A549 (cell line): ENCODE data around the gene MS4A18. TPM values are rescaled to one million over a fixed set of nuclear protein-coding genes. Genes with fewer than 3 reads are reported as not detected.
A peak's percentile ranks its signal among the peaks of the same experiment; 100 is the strongest.

Experiments
- ATAC-seq, 2 experiments: fragments of 200-7000 bp in 1 of 2; fragments of >200 bp in 1 of 2; cut with Nextera tagmentation in 1 of 2; cut with Tn5 transposase in 1 of 2; 3 replicates each; pipeline versions ENCODE4 v1.8.0 to v1.9.1; 2018 to 2020; ENCODE audit warnings: mild to moderate bottlenecking in 1 of 2, moderate library complexity in 1 of 2
- CTCF ChIA-PET: fragments of 300-600 bp; sonication (Branson Sonifier 250); formaldehyde crosslinking; extraction: SDS; loops from one replicate; lab custom pipeline; 2021; ENCODE audit warnings: antibody characterized with exemption, inconsistent platforms; lab: Yijun Ruan, JAX
- POLR2A ChIA-PET: fragments of 350-600 bp; formaldehyde crosslinking; extraction: SDS; loops from one replicate; lab custom pipeline; 2021; ENCODE audit warnings: antibody characterized with exemption, inconsistent platforms; lab: Yijun Ruan, JAX
- DNase-seq, 2 experiments: peaks; one replicate each; pipeline versions ENCODE4 v3.0.0 to v3.0.0-alpha.2; 2011 to 2016; ENCODE audit warnings: low read depth in 1 of 2, low spot score in 1 of 2
- FAIRE-seq: peaks from 2 replicates; lab custom pipeline; 2011; peaks lifted over from hg19 to GRCh38; lab: Jason Lieb, UNC
- H3K27ac ChIP-seq, 2 experiments: fragments of >200 bp; sonication (Bioruptor Twin); formaldehyde crosslinking; 3 replicates each; pipeline ENCODE4 v1.5.1; 2016 to 2017
- H3K4me1 ChIP-seq: fragments of >200 bp; sonication (Bioruptor Twin); formaldehyde crosslinking; 3 replicates; pipeline ENCODE4 v1.6.1; 2016
- H3K4me2 ChIP-seq: fragments of >200 bp; sonication (Bioruptor Twin); formaldehyde crosslinking; 3 replicates; pipeline ENCODE4 v1.6.1; 2016
- H3K4me3 ChIP-seq: fragments of >200 bp; sonication (Bioruptor Twin); formaldehyde crosslinking; 3 replicates; pipeline ENCODE4 v1.5.1; 2016
- H3K9me3 ChIP-seq: fragments of >200 bp; sonication (Bioruptor Twin); formaldehyde crosslinking; 3 replicates; pipeline ENCODE4 v1.6.1; 2016
- CBX8 ChIP-seq: fragments of 200-600 bp; sonication (generic); IDR thresholded peaks from 2 replicates; pipeline ENCODE4 v1.6.1; 2016
- CHD2 ChIP-seq: fragments of 150-350 bp; IDR thresholded peaks from 2 replicates; pipeline ENCODE4 v1.6.1; 2014; ENCODE audit warnings: low read length; ENCODE audit not compliant: partially characterized antibody
- CHD4 ChIP-seq: fragments of 200-600 bp; sonication (generic); IDR thresholded peaks from 2 replicates; pipeline ENCODE4 v1.6.1; 2016; ENCODE audit warnings: antibody characterized with exemption, mild to moderate bottlenecking, borderline replicate concordance
- ESRRA ChIP-seq: fragments of 150-350 bp; IDR thresholded peaks from 2 replicates; pipeline ENCODE4 v1.6.1; 2014; ENCODE audit warnings: mild to moderate bottlenecking, low read length, borderline replicate concordance
- FOXS1 ChIP-seq: fragments of 250-450 bp; sonication (Bioruptor Pico); IDR thresholded peaks from 2 replicates; pipeline ENCODE4 v1.5.0; 2020; ENCODE audit warnings: mild to moderate bottlenecking, moderate library complexity
- HOXB5 ChIP-seq: fragments of 250-450 bp; sonication (Bioruptor Pico); IDR thresholded peaks from 2 replicates; pipeline ENCODE4 v1.5.0; 2020; ENCODE audit warnings: mild to moderate bottlenecking, moderate library complexity
- JUNB ChIP-seq: fragments of >200 bp; sonication (Bioruptor Twin); formaldehyde crosslinking; IDR thresholded peaks from 2 replicates; pipeline ENCODE4 v1.6.1; 2016
- MAFK ChIP-seq: fragments of 450-650 bp; IDR thresholded peaks from 2 replicates; pipeline ENCODE4 v1.6.1; 2014; ENCODE audit not compliant: partially characterized antibody
- NFE2L2 ChIP-seq: fragments of 150-350 bp; conservative IDR thresholded peaks from 2 replicates; pipeline ENCODE4 v1.6.1; 2014; ENCODE audit warnings: low read length
- NR3C1 ChIP-seq: fragments of >200 bp; sonication (Bioruptor Twin); formaldehyde crosslinking; IDR thresholded peaks from 3 replicates; pipeline ENCODE4 v1.6.1; 2017
- POLR2AphosphoS2 ChIP-seq: conservative IDR thresholded peaks from 2 replicates; pipeline ENCODE4 v1.6.1; 2012; ENCODE audit warnings: low read length, improper control_type of control experiment, inconsistent platforms
- RAD21 ChIP-seq, 2 experiments: fragments of >200 bp in 1 of 2; sonication (Bioruptor Twin) in 1 of 2; formaldehyde crosslinking in 1 of 2; IDR thresholded peaks in 1 of 2; conservative IDR thresholded peaks in 1 of 2; 2 replicates in 1 of 2; 3 replicates in 1 of 2; pipeline ENCODE4 v1.6.1; 2012 to 2018; ENCODE audit warnings: inconsistent platforms in 1 of 2
- RARB ChIP-seq: fragments of 250-450 bp; sonication (Bioruptor Pico); IDR thresholded peaks from 2 replicates; pipeline ENCODE4 v1.8.0; 2021; ENCODE audit warnings: mild to moderate bottlenecking, moderate library complexity
- RNF2 ChIP-seq: fragments of 200-600 bp; sonication (generic); IDR thresholded peaks from 2 replicates; pipeline ENCODE4 v1.6.1; 2016; ENCODE audit warnings: low read depth, mild to moderate bottlenecking, antibody characterized with exemption, moderate library complexity, borderline replicate concordance
- SMC3 ChIP-seq: fragments of >200 bp; sonication (Bioruptor Twin); formaldehyde crosslinking; IDR thresholded peaks from 3 replicates; pipeline ENCODE4 v1.6.1; 2018; ENCODE audit warnings: inconsistent platforms
- WGBS: methylation state at CpG from one replicate; pipeline ENCODE4 v1.1.6; 2017; ENCODE audit errors: missing lambda C conversion rate; 5-methylcytosine and 5-hydroxymethylcytosine counted together
- polyA plus RNA-seq, 4 experiments: library from polyadenylated mRNA; depleted of rRNA in 3 of 4; stranded (reverse); fragments of >200 nt; fragmentation: RNase III in 1 of 4; extraction: RNeasy Plus Mini Kit Qiagen cat#74134 plus additional on column Dnase treatment in 1 of 4; gene quantifications; 2 replicates in 3 of 4; 3 replicates in 1 of 4; pipeline ENCODE4 v1.2.3, GENCODE V29; 2011 to 2017
- TF ChIP-seq, protein P1 (sequence below): fragments of >200 bp; sonication (Bioruptor Twin); formaldehyde crosslinking; IDR thresholded peaks from 3 replicates; pipeline ENCODE4 v1.5.1; 2016
- TF ChIP-seq, protein P2 (sequence below): fragments of >200 bp; sonication (Bioruptor Twin); formaldehyde crosslinking; IDR thresholded peaks from 3 replicates; pipeline ENCODE4 v1.6.1; 2016
- TF ChIP-seq, protein P3 (sequence below): IDR thresholded peaks from 2 replicates; pipeline ENCODE4 v1.6.1; 2012
- TF ChIP-seq, protein P4 (sequence below): IDR thresholded peaks from 2 replicates; pipeline ENCODE4 v1.6.1; 2012
- TF ChIP-seq, protein P5 (sequence below): fragments of 450-650 bp; IDR thresholded peaks from 2 replicates; pipeline ENCODE4 v1.6.1; 2014; ENCODE audit warnings: antibody characterized with exemption

The MS4A18 gene
- polyA plus RNA-seq, 2 of the 4 experiments (the other 2 are of a cell fraction) = not detected

DNA sequence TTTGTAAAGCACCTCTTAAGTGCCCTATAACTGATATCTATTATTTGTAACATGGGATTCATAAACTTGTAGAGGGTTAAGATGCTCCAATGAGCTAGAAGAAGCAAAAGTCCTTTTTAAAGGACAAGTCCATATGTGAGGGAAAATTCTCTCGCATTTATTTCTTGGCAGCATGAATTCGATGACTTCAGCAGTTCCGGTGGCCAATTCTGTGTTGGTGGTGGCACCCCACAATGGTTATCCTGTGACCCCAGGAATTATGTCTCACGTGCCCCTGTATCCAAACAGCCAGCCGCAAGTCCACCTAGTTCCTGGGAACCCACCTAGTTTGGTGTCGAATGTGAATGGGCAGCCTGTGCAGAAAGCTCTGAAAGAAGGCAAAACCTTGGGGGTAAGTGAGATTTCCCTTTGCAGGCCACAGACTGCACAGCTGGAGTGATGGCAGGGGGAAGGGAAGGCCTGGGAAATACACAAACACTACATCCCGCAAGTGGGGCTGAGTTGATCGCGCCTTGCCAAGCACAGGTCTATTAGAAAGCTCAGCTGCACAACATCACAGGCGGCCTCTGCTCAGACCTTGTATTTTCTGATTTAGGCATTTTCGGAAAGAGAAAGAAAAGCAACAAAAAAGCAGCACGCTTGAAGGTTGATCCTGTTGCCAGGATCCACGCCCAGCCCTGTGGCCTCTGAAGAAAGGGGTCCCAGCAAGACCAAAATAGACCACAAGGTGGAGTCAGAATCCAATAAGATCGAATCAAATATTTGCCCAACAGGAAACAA is 23.6 kb upstream of the MS4A18 start:
- CTCF ChIA-PET = interaction anchor here (1.1 to 2.4 kb wide), 5 partner anchors 9 to 74 kb away, joined by 3 to 8 read pairs (median 4); partner anchors contain the start of gene MS4A15
- 53% methylated on average over 14 of the region's 14 CpGs for WGBS
- no peak for FAIRE-seq
- POLR2A ChIA-PET = no interaction called here
- DNase-seq = peak; percentile 24 to 29
- Histone ChIP-seq H3K4me3 (no peak overlapping the region), H3K4me2 (no peak overlapping the region), H3K27ac (no peak overlapping the region), H3K4me1 (no peaks in the 10 kb centered on the region), H3K9me3 (no peaks in the 10 kb centered on the region)
- TF ChIP-seq RAD21 (conservative IDR thresholded peaks at IDR 0.05 in 1 of 2, IDR thresholded peaks at IDR 0.05 in 1 of 2) = peak; percentile 24 to 51; a peak in 2 of 5 replicates
- no peak for TF ChIP-seq ESRRA
- peak; percentile 73 for TF ChIP-seq MAFK
- TF ChIP-seq, protein P1, sequence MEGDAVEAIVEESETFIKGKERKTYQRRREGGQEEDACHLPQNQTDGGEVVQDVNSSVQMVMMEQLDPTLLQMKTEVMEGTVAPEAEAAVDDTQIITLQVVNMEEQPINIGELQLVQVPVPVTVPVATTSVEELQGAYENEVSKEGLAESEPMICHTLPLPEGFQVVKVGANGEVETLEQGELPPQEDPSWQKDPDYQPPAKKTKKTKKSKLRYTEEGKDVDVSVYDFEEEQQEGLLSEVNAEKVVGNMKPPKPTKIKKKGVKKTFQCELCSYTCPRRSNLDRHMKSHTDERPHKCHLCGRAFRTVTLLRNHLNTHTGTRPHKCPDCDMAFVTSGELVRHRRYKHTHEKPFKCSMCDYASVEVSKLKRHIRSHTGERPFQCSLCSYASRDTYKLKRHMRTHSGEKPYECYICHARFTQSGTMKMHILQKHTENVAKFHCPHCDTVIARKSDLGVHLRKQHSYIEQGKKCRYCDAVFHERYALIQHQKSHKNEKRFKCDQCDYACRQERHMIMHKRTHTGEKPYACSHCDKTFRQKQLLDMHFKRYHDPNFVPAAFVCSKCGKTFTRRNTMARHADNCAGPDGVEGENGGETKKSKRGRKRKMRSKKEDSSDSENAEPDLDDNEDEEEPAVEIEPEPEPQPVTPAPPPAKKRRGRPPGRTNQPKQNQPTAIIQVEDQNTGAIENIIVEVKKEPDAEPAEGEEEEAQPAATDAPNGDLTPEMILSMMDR = peak; percentile 23; the same call in 1 of the 3 replicates
- peak; percentile 59 to 84; a peak in 4 of 6 replicates for ATAC-seq

DNA sequence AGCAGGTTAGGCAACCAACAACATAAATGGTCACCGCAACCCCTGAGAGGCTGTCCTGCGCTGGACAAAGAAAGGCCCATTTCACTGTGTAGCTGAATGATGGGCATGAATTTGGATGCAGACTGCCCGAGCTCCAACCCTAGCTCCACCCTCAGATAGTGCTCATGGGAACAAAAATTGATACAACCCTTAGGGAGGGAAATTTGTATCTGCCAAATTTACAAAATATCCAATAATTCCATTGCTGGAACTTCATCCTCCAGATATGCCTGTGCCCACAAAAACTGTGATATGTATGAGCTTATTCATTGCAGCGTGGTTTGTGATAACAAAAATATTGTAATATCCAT is 23.1 kb upstream of the MS4A18 start:
- ChIA-PET POLR2A (no interaction called here), CTCF (interaction anchor here (0.9 to 2.4 kb wide), 6 partner anchors 9 to 74 kb away, joined by 3 to 8 read pairs (median 4); partner anchors contain the start of gene MS4A15)
- 0 out of 6 replicates have a peak, but pooled peaks of 1 of the 2 experiments have one; percentile 17 for ATAC-seq
- Histone ChIP-seq H3K4me2 (no peak overlapping the region), H3K4me1 (no peaks in the 10 kb centered on the region), H3K4me3 (no peak overlapping the region), H3K27ac (no peak overlapping the region), H3K9me3 (no peaks in the 10 kb centered on the region)
- TF ChIP-seq, protein P2, sequence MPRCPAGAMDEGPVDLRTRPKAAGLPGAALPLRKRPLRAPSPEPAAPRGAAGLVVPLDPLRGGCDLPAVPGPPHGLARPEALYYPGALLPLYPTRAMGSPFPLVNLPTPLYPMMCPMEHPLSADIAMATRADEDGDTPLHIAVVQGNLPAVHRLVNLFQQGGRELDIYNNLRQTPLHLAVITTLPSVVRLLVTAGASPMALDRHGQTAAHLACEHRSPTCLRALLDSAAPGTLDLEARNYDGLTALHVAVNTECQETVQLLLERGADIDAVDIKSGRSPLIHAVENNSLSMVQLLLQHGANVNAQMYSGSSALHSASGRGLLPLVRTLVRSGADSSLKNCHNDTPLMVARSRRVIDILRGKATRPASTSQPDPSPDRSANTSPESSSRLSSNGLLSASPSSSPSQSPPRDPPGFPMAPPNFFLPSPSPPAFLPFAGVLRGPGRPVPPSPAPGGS = no peak
- TF ChIP-seq CHD2 (no peak), POLR2AphosphoS2 (no peak), FOXS1 (CRISPR knock-in tag) (no peak), RNF2 (no peak), RARB (CRISPR knock-in tag) (no peak), CBX8 (no peak), JUNB (no peak)
- TF ChIP-seq, protein P1 = no peak; the same call in 2 of the 3 replicates
- TF ChIP-seq, protein P3, sequence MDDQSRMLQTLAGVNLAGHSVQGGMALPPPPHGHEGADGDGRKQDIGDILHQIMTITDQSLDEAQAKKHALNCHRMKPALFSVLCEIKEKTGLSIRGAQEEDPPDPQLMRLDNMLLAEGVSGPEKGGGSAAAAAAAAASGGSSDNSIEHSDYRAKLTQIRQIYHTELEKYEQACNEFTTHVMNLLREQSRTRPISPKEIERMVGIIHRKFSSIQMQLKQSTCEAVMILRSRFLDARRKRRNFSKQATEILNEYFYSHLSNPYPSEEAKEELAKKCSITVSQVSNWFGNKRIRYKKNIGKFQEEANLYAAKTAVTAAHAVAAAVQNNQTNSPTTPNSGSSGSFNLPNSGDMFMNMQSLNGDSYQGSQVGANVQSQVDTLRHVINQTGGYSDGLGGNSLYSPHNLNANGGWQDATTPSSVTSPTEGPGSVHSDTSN = no peak
- WGBS = 48% methylated on average over 4 of the region's 4 CpGs
- FAIRE-seq = no peak
- no peak for DNase-seq

DNA sequence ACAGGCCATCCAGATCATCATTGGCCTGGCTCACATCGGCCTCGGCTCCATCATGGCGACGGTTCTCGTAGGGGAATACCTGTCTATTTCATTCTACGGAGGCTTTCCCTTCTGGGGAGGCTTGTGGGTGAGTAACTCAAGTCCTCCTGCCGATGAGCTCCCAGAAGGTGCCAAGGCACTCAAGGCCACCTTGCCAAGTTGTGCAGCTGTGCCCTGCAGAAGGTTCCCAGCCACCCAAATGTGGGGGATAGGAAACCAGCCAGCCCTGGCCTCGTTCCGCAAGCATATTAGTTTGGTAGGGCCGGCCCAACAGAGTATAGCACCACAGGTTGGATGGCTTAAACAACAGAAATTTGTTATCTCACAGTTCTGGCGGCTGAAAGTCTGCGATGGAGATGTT is 21.1 kb upstream of the MS4A18 start:
- Histone ChIP-seq H3K4me2 (no peak overlapping the region), H3K27ac (no peak overlapping the region)
- TF ChIP-seq, protein P4, sequence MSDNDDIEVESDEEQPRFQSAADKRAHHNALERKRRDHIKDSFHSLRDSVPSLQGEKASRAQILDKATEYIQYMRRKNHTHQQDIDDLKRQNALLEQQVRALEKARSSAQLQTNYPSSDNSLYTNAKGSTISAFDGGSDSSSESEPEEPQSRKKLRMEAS = no peak
- TF ChIP-seq RARB (CRISPR knock-in tag) (no peak), CHD4 (no peak), HOXB5 (CRISPR knock-in tag) (no peak), NFE2L2 (no peak), SMC3 (no peak), NR3C1 (no peak)
- TF ChIP-seq, protein P5, sequence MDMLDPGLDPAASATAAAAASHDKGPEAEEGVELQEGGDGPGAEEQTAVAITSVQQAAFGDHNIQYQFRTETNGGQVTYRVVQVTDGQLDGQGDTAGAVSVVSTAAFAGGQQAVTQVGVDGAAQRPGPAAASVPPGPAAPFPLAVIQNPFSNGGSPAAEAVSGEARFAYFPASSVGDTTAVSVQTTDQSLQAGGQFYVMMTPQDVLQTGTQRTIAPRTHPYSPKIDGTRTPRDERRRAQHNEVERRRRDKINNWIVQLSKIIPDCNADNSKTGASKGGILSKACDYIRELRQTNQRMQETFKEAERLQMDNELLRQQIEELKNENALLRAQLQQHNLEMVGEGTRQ = no peak
- TF ChIP-seq, protein P1 = no peak
- TF ChIP-seq, all 56 proteins: peak for 0
- H3K9me3 ChIP-seq = no peaks in the 10 kb centered on the region
- ChIA-PET CTCF (interaction anchor here (2.4 kb wide), 1 partner anchor 53 kb away, joined by 8 read pairs; the partner anchor contains the start of gene MS4A15), POLR2A (no interaction called here)
- no peaks in the 10 kb centered on the region for H3K4me1 ChIP-seq
- no peak for FAIRE-seq
- 48% methylated on average over 12 of the region's 12 CpGs for WGBS
- DNase-seq = no peak
- no peak for ATAC-seq
- H3K4me3 ChIP-seq = no peak overlapping the region
